CD4-positive, alpha-beta T cell treated with Interleukin-21 for 1 hour (primary cell): ENCODE data around the gene SIPA1.
"Not testable (repeated sequence)": the region's sequence is repeated elsewhere in the genome, so short reads cannot be mapped to it uniquely, and the experiment has no call there.

Experiments
- DNase-seq: peaks from one replicate; pipeline ENCODE4 v3.0.0-alpha.2; 2020

The SIPA1 gene

DNA sequence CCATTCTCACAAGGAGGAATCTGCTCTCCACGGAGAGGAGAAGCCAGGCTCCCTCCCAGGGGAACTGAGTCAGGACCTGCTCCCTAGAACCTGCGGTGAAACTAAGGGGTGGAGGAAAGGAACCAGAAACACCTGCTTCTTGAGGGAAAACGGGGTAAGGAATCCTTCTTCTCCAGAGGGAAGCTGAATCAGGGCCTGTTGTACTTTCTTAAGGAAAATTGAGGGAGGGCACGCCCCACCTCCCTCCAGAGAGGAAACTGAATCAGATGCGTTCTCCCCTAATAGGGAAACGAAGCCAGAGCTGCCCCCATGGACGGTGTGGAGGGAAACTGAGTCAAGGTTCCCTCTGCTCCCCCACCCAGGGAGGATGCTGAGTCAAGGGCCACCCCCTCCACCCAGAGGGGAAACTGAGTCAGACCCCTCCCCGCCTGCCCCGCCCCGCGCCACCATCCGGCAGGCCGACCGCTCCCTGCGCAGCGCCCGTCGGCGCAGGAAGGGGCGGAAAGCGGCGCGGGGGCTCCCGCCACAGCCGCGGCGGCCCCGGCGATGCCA, 24.4 kb downstream of the SIPA1 start:
- no peak for DNase-seq

GRCh38 chr11:65662799-65663638, 25.1 kb downstream of the SIPA1 start, which contains the start of gene RELA:
RELA (minus strand) TSS chr11:65662916; CDS start chr11:65662832, 84 bp downstream.
- peak; percentile 94 for DNase-seq

DNA sequence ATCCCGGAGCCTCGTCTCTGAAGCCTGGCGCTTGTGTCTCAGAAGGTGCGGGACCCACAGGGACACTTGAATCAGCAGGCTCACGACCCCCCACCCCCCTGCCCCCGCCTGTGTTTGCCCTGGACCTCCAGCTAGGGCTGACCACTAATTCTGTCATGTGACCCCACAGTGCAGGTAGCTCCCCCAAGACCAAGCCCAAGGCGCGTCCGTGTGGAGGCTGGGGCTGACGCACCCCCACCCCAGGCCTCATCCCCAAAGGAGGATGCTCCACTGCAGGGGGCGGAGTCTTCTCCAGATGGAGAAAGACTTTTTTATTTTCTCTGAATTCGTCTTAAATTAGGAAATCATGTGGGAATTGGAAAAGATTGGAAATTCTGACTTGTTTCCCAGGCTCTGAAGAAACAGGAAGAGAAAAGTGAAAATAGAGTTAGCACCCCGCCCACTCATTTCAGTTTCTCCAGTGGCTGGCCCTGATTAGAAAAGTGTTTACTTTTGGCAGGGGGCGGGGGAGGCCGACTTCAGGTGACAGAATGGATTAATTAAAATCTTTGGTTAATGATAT, 25.8 kb downstream of the SIPA1 start:
- DNase-seq = peak; percentile 60

DNA sequence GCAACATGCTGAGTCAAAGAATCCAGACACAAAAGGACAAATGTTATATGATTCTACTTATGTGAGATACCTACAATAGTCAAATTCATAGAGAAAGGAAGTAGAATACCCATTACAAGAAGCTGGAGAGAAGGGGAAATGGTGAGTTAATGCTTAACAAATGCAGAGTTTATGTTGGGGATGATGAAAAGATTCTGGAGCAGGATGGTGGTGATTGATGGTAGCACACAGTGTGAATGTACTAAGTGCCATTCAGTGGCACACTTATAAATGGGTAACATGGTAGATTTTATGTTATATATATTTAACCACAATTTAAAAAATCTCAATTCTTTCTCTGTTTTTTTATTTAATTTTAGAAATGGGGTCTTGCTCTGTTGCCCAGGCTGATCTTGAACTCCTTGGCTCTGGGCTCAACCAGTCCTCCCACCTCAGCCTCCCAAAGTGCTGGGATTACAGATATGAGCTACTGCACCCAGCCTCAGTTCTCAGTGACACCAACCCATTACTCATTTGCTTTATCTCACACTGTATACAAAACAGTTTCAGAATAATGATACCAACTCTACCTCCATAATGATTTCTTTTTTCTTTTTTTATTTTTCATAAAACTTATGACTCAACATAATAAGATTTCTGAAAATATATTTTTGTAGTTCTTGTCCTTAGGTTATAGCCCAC, 34.4 kb downstream of the SIPA1 start:
- DNase-seq = no peak

GRCh38 chr11:65672982-65673381, 35.1 kb downstream of the SIPA1 start:
- DNase-seq = no peak

DNA sequence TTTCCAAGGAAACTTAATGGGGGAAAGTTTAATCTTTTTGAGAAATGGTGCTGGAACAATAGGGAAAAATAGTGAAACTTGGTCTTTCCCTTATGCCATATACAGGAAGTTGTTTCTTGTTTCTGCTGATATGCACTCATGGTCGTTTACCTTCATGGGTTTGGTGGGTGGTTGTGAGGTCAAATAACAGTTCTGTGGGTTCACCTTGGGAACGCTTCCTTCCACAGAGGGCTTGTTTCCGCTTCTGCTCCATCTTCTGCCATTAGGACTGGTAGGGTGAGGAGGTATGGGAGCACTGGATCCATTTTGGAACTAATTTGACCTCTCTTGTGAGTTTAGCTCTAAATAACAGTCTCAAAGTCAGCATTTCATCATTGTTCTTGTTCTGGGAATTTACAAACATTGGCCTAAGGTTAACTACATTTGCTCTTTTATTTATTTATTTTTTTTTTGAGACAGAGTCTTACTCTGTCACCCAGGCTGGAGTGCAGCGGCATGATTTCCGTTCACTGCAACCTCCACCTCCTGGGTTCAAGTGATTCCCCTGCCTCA, 42.4 kb downstream of the SIPA1 start:
- DNase-seq = no peak

DNA sequence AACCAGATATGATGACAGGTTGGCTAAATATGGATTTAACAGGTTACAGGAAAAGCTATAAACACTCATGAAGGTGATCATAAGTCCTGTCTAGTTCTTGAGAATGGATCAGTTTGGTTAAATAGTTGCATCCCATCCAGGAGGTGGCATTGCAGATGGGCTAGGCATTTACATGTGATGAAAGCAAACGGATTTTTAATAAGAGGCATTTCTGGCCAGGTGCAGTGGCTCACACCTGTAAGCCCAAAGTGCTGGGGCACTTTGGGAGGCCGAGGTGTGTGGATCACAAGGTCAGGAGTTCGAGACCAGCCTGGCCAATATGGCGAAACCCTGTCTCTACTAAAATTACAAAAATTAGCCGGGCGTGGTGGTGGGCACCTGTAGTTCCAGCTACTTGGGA, 45.6 kb downstream of the SIPA1 start:
- DNase-seq = not testable (repeated sequence)

DNA sequence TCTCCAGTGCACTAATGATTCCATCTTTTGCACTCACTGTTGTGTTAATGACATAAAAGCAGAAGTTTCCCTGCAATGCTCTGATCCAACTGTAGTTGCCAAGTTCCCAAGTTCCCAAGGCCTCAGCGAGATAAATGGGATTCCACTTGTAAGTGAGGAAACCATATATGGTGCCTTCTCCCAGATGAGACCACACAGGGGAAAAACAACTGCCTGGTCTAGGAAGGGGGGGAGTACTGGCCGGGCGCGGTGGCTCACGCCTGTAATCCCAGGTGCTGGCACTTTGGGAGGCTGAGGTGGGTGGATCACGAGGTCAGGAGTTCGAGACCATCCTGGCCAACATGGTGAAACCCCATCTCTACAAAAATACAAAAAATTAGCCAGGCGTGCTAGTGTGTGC, 48.1 kb downstream of the SIPA1 start:
- DNase-seq = no peak

DNA sequence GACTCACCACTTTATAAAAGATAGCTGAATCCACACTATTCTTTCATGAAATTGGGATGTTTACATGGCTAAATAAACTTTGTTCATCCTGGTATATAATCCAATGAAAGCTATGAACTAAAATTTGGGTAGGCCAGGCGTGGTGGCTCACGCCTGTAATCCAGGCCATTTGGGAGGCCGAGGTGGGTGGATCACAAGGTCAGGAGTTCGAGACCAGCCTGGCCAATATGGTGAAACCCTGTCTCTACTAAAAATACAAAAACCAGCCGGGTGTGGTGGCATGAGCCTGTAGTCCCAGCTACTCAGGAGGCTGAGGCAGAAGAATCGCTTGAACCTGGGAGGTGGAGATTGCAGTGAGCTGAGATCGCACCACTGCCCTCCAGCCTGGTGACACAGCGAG, 53.9 kb downstream of the SIPA1 start:
- DNase-seq = not testable (repeated sequence)

DNA sequence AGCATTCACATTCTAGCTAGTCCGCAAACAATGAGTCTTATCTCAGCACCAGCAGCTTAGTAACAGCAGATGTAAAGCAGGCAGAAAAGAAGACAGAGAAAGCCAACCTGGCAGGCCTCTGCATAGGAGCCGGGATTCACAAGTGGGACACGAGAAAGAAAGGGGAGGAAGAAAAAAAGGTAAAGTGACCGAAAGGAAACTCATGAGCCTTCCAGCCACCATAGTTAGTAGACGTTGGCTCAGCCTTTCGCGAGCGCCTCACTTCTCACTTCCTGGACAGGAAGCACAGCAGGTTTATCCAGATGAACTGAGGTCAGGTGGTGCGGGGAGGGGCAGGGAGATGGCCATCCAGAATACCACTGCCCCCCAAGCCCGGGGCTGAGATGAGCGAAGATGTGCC, 54.5 kb downstream of the SIPA1 start:
- DNase-seq = no peak

- no peak for DNase-seq
These were observed 57.7 kb downstream of the SIPA1 start for GRCh38 chr11:65695459-65696241.

GRCh38 chr11:65696802-65697552, 59.1 kb downstream of the SIPA1 start:
- DNase-seq = no peak

DNA sequence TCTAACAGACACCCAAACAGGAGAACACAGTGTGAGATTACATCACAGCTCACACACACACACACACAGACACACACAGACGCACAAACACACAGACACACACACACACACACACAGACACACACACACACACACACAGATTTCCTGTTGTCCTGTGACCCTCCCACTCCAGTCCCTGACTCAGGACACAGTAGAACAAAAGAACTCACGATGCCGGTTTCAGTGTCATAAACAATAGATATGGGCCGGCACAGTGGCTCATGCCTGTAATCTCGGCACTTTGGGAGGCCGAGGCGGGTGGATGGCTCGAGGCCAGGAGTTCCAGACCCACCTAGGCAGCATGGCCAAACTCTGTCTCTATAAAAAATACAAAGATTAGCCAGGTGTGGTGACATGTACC, 60.3 kb downstream of the SIPA1 start:
- DNase-seq = no peak

- no peak for DNase-seq
These were observed 61.4 kb downstream of the SIPA1 start for GRCh38 chr11:65699306-65699705.

- DNase-seq = no peak
These were observed 62.5 kb downstream of the SIPA1 start for GRCh38 chr11:65700399-65700798.
